ENCODE results near the gene ULK1. TPM values are rescaled to one million over a fixed set of nuclear protein-coding genes. Genes with fewer than 3 reads are reported as not detected.

ULK1 gene
- total RNA-seq, 1 experiment from 2014 or later: 72.1 TPM

GRCh38 chr12:131971226-131971625, 76.8 kb downstream of the ULK1 start:
- no peaks in the 10 kb centered on the region for H3K4me1 ChIP-seq (ENCODE audit: control insufficient read depth, insufficient read depth, low read length)
- intact Hi-C loops (cut with micrococcal nuclease; ENCODE audit: unreplicated experiment) (no loop called here), in situ Hi-C loops (cut with HindIII; ENCODE audit: low pct_unique_long_range_greater_than_20kb, low sequenced_read_pairs) (no loop called here)
- no peaks in the 10 kb centered on the region for H3K36me3 ChIP-seq (ENCODE audit: control insufficient read depth, insufficient read depth, low read length)
- DNase-seq (ENCODE audit: low read depth, low spot score) (no peak), ATAC-seq (no peak)
- H3K27me3 ChIP-seq (ENCODE audit: control insufficient read depth, insufficient read depth, low read length): no peaks in the 10 kb centered on the region
- H3K9me3 ChIP-seq (ENCODE audit: control insufficient read depth, insufficient read depth, low read depth, low read length): no peaks in the 10 kb centered on the region
- no peak for TF ChIP-seq POLR2AphosphoS5 (IDR thresholded peaks at IDR 0.05; ENCODE audit: low read depth, low read length)
- no peak for TF ChIP-seq SIN3A (IDR thresholded peaks at IDR 0.05; ENCODE audit: borderline replicate concordance, insufficient read depth, low read depth, low read length)
- TF ChIP-seq REST (IDR thresholded peaks at IDR 0.05; ENCODE audit: insufficient read depth in 1 of 2, low read depth in 2 of 2, low read length in 1 of 2): no peak
- TF ChIP-seq TCF7L2 (IDR thresholded peaks at IDR 0.05; ENCODE audit: low read depth, low read length): no peak
- no peak for TF ChIP-seq CTCF (IDR thresholded peaks at IDR 0.05)
- ChIA-PET CTCF (no interaction called here), POLR2A (no interaction called here)
- no peak overlapping the region for H3K4me3 ChIP-seq (ENCODE audit: low read depth in 2 of 2, low read length in 2 of 2)
- no peak overlapping the region for H3K27ac ChIP-seq (ENCODE audit: low read length)
- BruUV-seq (replicated peaks): no TSS peak

Other genes with a start within 250 kb of the ULK1 start
- 41.6 TPM for gene SFSWAP, start 183.5 kb upstream of the ULK1 start, total RNA-seq (2021; ENCODE audit: unreplicated experiment)
- 30.0 TPM for gene MMP17, start 66.2 kb upstream of the ULK1 start, total RNA-seq (2021; ENCODE audit: unreplicated experiment)
- gene PUS1, start 34.7 kb downstream of the ULK1 start, total RNA-seq (2021; ENCODE audit: unreplicated experiment): 108 TPM
- 59.4 TPM for gene EP400, start 55.3 kb downstream of the ULK1 start, total RNA-seq (2021; ENCODE audit: unreplicated experiment)
- gene DDX51, start 249.7 kb downstream of the ULK1 start, total RNA-seq (2021; ENCODE audit: unreplicated experiment): 29.3 TPM
- gene NOC4L, start 249.8 kb downstream of the ULK1 start, total RNA-seq (2021; ENCODE audit: unreplicated experiment): 29.8 TPM

Data from Panc1 (cell line).